Measurements from ENCODE around the gene UTP15.

Gene UTP15, protein sequence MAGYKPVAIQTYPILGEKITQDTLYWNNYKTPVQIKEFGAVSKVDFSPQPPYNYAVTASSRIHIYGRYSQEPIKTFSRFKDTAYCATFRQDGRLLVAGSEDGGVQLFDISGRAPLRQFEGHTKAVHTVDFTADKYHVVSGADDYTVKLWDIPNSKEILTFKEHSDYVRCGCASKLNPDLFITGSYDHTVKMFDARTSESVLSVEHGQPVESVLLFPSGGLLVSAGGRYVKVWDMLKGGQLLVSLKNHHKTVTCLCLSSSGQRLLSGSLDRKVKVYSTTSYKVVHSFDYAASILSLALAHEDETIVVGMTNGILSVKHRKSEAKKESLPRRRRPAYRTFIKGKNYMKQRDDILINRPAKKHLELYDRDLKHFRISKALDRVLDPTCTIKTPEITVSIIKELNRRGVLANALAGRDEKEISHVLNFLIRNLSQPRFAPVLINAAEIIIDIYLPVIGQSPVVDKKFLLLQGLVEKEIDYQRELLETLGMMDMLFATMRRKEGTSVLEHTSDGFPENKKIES

GRCh38 chr5:73565139-73565968 lies at the start of gene UTP15, which contains the start of gene ANKRA2:
UTP15 (plus strand) TSS chr5:73565743; CDS start chr5:73567345, 1,602 bp downstream.
ANKRA2 (minus strand) TSS chr5:73565639; CDS start chr5:73562881, 2,758 bp downstream.
- DNase-seq, result peak; percentile 98 to 99

- DNase-seq, result peak; percentile 51
These were observed 45.8 kb upstream of the UTP15 start for GRCh38 chr5:73519531-73520283.

DNA sequence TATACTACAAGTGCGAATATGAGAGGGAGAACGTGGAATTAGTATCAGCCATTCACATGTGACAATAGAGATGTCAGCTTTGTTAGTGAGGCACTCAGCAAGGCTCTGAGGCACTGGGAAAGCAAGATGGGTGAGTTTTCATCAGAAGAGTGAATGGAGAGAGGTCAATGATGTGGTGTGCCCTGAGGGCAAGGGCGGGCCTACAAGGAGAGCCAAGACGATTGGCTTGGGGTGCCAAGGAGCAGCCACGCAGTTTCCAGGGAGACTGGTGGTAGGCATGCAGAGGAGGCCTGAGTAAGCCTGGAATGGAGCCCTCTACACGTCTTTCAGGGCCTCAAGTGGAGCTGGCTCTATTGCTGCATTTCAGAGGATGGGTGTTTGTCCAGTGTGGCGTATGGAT lies 42.6 kb upstream of the UTP15 start:
- no peak for DNase-seq

- DNase-seq, result no peak
These were observed 41.7 kb upstream of the UTP15 start for GRCh38 chr5:73523861-73524260.

- DNase-seq, result no peak
These were observed 39.8 kb upstream of the UTP15 start for GRCh38 chr5:73525606-73526203.

GRCh38 chr5:73528248-73528647 lies 37.3 kb upstream of the UTP15 start:
- DNase-seq, result no peak

GRCh38 chr5:73529081-73529480 lies 36.5 kb upstream of the UTP15 start:
- DNase-seq, result no peak

DNA sequence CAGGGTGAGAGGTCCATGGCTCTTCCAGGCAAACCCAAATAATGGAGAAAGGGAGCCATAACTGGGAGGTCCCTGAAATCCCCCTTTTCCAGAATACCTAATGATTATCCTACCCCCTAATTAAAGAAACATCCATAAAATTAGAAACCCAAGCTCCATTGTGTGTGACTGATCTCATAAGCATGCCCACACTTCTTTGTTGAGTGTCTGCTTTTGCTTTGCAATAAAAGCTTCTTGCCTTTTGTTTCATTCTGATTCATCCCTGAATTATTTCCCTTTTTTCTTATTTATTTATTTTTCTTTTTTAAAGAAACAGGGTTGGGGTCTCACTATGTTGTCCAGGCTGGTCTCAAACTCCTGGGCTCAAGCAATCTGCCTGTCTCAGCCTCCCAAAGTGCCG lies 34.2 kb upstream of the UTP15 start:
- no peak for DNase-seq

DNA sequence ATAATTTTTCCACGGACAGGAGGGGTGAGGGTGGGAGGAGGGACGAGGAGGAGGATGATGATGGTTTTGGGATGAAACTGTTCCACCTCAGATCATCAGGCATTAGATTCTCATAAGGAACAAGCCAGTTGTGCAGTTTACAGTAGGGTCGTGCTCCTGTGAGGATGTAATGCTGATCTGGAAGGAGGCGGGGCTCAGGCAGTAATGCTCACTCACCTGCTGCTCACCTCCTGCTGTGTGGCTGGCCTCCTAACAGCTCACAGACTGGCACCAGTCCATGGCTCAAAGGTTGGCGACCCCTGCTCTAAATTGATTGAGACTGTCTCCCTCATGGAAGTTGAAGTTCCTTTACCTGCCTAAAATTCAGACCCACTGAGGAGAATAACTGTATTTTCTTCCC lies 33.3 kb upstream of the UTP15 start:
- no peak for DNase-seq

DNA sequence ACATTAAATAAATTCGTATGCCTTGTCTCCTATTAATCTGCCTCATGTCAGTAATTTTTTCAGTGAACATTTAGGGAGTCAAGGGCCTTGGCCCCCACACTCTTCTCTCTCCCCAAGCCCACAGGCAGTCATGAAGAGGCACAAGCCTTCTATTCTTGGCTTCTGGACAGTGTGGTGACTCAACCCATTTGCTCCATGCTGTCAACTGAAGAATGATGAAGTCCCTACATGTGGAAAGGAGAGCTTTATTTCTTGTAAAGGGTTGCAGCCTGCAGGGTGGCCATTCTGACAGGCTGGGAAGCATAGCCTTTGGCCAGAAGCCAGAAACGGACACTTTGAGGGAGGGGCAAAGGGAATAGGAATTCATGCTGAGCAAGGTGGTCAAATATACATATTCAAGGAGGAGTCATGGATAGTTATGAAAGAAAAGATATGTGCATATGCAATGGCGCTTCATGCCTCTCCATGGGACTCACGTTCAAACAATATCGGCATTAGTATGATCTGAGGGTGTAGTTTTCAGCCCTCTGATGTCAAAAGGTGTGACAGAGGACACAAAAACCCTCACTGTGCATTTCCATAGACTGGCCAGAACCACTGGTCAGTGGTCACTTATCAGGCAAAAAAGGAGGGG lies 31.4 kb upstream of the UTP15 start:
- no peak for DNase-seq

DNA sequence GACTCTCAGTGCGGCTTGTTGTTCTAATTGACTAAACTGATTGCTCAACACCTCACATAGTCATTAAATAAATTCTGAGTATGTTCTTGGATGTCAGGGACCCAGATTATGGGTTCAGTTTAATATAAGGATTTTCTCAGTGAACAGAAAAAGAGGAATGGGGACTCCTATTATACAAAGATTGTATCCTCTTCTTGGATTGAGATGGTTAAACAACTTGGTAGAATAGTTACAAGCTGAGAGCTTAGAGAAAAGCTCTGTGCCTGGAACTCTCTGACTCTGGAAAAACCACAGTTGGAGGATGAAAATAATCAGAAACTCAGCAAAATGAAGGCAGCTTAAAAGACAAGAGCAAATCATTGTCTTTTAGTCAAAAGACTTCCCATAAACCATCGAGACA lies 30.6 kb upstream of the UTP15 start:
- no peak for DNase-seq

DNA sequence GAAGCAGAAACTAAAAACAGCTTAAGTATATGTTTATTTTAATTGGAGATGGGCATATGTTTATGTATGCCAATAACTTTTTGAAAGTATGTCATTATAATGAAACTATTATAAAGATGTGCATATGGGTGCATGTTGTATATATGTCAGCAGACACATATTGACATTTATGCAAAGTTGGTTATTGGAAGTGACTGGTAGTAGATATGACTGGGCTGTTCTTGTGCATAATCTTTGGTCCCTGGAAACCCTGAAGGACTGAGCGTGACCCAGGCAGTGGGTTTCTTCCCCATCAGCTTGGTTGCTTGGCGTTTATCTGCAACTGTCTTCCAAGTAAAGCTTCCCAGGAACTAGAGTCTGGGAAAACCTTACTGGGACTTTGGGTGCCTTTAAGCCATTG lies 25.8 kb upstream of the UTP15 start:
- no peak for DNase-seq

- DNase-seq, result no peak
These were observed 25.4 kb upstream of the UTP15 start for GRCh38 chr5:73540192-73540591.

DNA sequence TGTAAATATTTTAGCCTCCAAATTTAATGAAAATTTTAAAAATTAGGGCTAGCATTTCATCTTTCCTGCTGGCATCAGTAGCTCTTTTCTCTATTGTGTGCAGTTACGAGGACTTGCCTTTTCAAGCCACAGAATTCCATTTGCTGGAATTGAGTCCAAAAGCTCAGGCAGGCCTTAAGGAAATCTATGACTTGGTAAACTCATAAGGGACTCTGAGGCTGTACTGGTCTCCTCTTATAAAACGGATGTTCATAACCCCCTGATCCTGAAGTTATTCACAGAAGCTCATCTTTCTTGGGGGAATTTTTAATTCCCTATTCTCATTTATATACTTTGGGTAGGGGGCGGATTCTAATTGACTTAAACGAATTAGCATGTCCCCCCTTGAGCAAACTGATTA lies 23.5 kb upstream of the UTP15 start:
- no peak for DNase-seq

GRCh38 chr5:73544429-73545402 lies 20.8 kb upstream of the UTP15 start:
- no peak for DNase-seq

DNA sequence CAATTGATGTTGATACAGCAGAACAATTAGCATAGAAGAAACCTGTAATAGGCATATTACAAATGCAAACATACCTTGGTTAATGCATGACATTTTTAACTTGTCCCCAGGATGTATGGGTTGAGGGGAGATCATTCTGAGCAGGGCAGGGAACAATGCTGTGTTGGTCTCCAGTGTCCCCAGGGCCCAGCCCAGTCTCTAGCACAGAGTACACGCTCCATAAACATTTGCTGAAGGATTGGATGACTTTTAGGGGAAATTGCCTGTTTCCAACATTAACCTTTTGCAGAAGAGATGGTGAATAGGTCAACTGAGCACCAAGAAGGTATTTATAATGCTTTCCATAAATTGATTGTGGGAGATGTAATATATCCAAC lies 20.2 kb upstream of the UTP15 start:
- no peak for DNase-seq

- DNase-seq, result no peak
These were observed 15.5 kb upstream of the UTP15 start for GRCh38 chr5:73550016-73550415.

- no peak for DNase-seq
These were observed 12.9 kb upstream of the UTP15 start for GRCh38 chr5:73552642-73553041.

GRCh38 chr5:73558950-73559349 lies 6.6 kb upstream of the UTP15 start:
- DNase-seq, result no peak

- no peak for DNase-seq
These were observed 1.5 kb upstream of the UTP15 start for GRCh38 chr5:73564018-73564417.

DNA sequence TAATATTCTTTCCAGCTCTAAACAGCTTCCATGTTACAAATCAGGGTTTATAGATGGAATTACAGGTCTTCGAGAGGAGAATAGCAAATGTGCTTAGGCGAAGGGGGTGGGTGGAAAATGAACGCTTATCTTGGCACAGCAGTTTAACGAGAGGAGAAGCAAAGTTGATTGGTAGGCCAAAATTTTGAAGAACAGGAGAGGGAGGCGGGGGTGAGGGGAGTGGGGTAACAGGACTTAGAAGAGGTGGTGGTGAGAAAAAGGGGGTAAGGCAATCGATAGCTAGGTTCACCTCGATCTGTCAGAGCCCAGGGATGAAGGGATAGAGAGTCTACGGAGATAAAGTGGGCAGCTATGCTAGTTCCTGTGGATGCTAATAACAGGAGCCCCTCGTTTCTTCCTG lies 868 bp upstream of the UTP15 start:
- peak in 1 of 2 experiments; percentile 8 for DNase-seq

Measured in activated CD4-positive, alpha-beta T cell treated with anti-CD3 and anti-CD28 coated beads, Interleukin-2, amount 50 U/mL, for 4 hours (primary cell).